Progenitor cell of endocrine pancreas (in vitro differentiated cells): ENCODE results near the gene ZNF407. TPM values are rescaled to one million over a fixed set of nuclear protein-coding genes. Genes with fewer than 3 reads are reported as not detected.

ENCODE experiments used
- DNase-seq: peaks from one replicate; pipeline ENCODE4 v3.0.0; 2021; ENCODE audit warnings: low spot score; ENCODE audit not compliant: unreplicated experiment
- H3K27ac Mint-ChIP-seq: 2 replicates; pipeline ENCODE4 v1.8.0; 2021; ENCODE audit warnings: mild to moderate bottlenecking, moderate library complexity, mixed read lengths
- H3K27me3 Mint-ChIP-seq: 2 replicates; pipeline ENCODE4 v1.8.0; 2021; ENCODE audit warnings: mixed read lengths
- H3K36me3 Mint-ChIP-seq: 2 replicates; pipeline ENCODE4 v1.8.0; 2022; ENCODE audit warnings: mixed read lengths; ENCODE audit not compliant: insufficient read depth
- H3K4me1 Mint-ChIP-seq: 2 replicates; pipeline ENCODE4 v1.8.0; 2021; ENCODE audit warnings: low read depth, mixed read lengths
- H3K4me3 Mint-ChIP-seq: 2 replicates; pipeline ENCODE4 v1.8.0; 2021; ENCODE audit warnings: low read depth, mild to moderate bottlenecking, moderate library complexity, mixed read lengths
- H3K9me3 Mint-ChIP-seq: 2 replicates; pipeline ENCODE4 v1.8.0; 2021; ENCODE audit warnings: low read depth, mixed read lengths
- CTCF ChIP-seq: fragments of 200-600 bp; sonication (generic); IDR thresholded peaks from one replicate; pipeline ENCODE4 v1.5.0; 2021; ENCODE audit warnings: antibody characterized with exemption, mild to moderate bottlenecking; ENCODE audit not compliant: unreplicated experiment
- total RNA-seq: library from RNA; stranded (reverse); gene quantifications from 2 replicates; pipeline ENCODE4 v1.2.1, GENCODE V29; 2021

Gene ZNF407
- total RNA-seq, 1 donor from 2014 or later: 18.1 TPM

- Mint-ChIP-seq H3K27me3 (peaks cover 44% of the 10 kb centered on the region), H3K27ac (no peak overlapping the region), H3K4me1 (no peaks in the 10 kb centered on the region), H3K4me3 (no peak overlapping the region), H3K9me3 (no peaks in the 10 kb centered on the region), H3K36me3 (no peaks in the 10 kb centered on the region)
- no peak for TF ChIP-seq CTCF
- no peak for DNase-seq
These were observed 15.0 kb upstream of the ZNF407 start for GRCh38 chr18:74582642-74583041.

- TF ChIP-seq CTCF: no peak
- Mint-ChIP-seq H3K9me3 (no peaks in the 10 kb centered on the region), H3K36me3 (no peaks in the 10 kb centered on the region), H3K27ac (no peak overlapping the region), H3K4me3 (no peak overlapping the region), H3K4me1 (no peaks in the 10 kb centered on the region), H3K27me3 (peaks cover 44% of the 10 kb centered on the region)
- no peak for DNase-seq
These were observed 10.2 kb upstream of the ZNF407 start for GRCh38 chr18:74587441-74587840.

GRCh38 chr18:74589021-74589420, 8.6 kb upstream of the ZNF407 start:
- H3K9me3 Mint-ChIP-seq: no peaks in the 10 kb centered on the region
- no peaks in the 10 kb centered on the region for H3K4me1 Mint-ChIP-seq
- no peak overlapping the region for H3K4me3 Mint-ChIP-seq
- no peak overlapping the region for H3K27ac Mint-ChIP-seq
- H3K36me3 Mint-ChIP-seq: peaks cover 2% of the 10 kb centered on the region
- peaks cover 38% of the 10 kb centered on the region for H3K27me3 Mint-ChIP-seq
- no peak for DNase-seq
- no peak for TF ChIP-seq CTCF

- TF ChIP-seq CTCF: no peak
- Mint-ChIP-seq H3K9me3 (no peaks in the 10 kb centered on the region), H3K4me1 (peaks cover 2% of the 10 kb centered on the region), H3K36me3 (peaks cover 2% of the 10 kb centered on the region), H3K27me3 (peaks cover 37% of the 10 kb centered on the region), H3K27ac (no peak overlapping the region), H3K4me3 (no peak overlapping the region)
- no peak for DNase-seq
These were observed 7.9 kb upstream of the ZNF407 start for GRCh38 chr18:74589811-74590210.

- H3K36me3 Mint-ChIP-seq: peaks cover 2% of the 10 kb centered on the region
- no peak overlapping the region for H3K27ac Mint-ChIP-seq
- H3K4me1 Mint-ChIP-seq: peaks cover 8% of the 10 kb centered on the region
- peaks cover 35% of the 10 kb centered on the region for H3K27me3 Mint-ChIP-seq
- no peak for TF ChIP-seq CTCF
- no peak for DNase-seq
- no peaks in the 10 kb centered on the region for H3K9me3 Mint-ChIP-seq
- H3K4me3 Mint-ChIP-seq: no peak overlapping the region
These were observed 7.0 kb upstream of the ZNF407 start for GRCh38 chr18:74590671-74591070.
